AG09309 (cell line): Measurements from ENCODE around the gene GPR157.
A peak's percentile ranks its signal among the peaks of the same experiment; 100 is the strongest.

Experiments
- DNase-seq: peaks from one replicate; pipeline ENCODE4 v3.0.0-alpha.2; 2010; ENCODE audit warnings: low read depth
- H3K4me3 ChIP-seq: 2 replicates; pipeline ENCODE4 v1.5.1; 2011; ENCODE audit warnings: mild to moderate bottlenecking, low read depth, low read length, moderate library complexity; ENCODE audit not compliant: control insufficient read depth
- TF ChIP-seq, protein P1 (sequence below): IDR thresholded peaks from 2 replicates; pipeline ENCODE4 v1.5.1; 2011; ENCODE audit warnings: mild to moderate bottlenecking, low read depth, low read length, inconsistent platforms; ENCODE audit not compliant: insufficient read depth, control insufficient read depth; ENCODE audit errors: missing control alignments

Gene GPR157

DNA sequence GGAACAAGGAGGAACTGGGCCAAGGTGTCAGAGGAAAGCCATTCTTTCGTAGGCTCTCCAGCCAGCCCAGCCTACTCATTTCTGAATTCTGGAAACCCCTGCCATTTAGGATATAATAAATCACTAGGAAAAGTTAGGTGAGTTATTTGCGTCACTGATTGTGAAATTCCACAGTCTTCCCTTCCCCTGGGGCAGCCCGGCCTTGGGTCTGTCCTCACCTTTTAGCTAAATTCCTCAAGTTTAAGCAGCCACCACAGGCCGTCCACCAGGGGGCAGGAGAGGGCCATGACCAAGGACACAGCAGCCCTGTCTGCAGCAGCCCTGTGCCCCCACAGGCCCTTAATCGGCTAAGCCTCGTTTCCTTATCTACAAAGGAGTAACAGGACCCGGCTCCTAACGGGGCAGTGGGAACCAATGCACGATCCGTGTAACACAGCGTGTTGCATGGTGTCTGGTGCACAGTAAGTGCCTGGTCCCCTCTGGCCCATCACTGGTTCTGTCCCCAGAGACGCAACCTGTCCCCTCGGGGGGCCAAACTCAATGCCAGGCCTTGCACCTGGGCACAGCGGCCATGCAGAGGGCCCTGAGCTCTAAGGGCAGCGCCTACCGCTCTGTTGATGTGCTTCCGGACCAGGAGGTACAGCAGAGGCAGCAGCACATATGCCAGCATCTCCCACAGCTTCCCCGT lies 18.1 kb downstream of the GPR157 start:
- TF ChIP-seq, protein P1, sequence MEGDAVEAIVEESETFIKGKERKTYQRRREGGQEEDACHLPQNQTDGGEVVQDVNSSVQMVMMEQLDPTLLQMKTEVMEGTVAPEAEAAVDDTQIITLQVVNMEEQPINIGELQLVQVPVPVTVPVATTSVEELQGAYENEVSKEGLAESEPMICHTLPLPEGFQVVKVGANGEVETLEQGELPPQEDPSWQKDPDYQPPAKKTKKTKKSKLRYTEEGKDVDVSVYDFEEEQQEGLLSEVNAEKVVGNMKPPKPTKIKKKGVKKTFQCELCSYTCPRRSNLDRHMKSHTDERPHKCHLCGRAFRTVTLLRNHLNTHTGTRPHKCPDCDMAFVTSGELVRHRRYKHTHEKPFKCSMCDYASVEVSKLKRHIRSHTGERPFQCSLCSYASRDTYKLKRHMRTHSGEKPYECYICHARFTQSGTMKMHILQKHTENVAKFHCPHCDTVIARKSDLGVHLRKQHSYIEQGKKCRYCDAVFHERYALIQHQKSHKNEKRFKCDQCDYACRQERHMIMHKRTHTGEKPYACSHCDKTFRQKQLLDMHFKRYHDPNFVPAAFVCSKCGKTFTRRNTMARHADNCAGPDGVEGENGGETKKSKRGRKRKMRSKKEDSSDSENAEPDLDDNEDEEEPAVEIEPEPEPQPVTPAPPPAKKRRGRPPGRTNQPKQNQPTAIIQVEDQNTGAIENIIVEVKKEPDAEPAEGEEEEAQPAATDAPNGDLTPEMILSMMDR: peak; percentile 95
- no peak for DNase-seq
- H3K4me3 ChIP-seq: no peak overlapping the region

DNA sequence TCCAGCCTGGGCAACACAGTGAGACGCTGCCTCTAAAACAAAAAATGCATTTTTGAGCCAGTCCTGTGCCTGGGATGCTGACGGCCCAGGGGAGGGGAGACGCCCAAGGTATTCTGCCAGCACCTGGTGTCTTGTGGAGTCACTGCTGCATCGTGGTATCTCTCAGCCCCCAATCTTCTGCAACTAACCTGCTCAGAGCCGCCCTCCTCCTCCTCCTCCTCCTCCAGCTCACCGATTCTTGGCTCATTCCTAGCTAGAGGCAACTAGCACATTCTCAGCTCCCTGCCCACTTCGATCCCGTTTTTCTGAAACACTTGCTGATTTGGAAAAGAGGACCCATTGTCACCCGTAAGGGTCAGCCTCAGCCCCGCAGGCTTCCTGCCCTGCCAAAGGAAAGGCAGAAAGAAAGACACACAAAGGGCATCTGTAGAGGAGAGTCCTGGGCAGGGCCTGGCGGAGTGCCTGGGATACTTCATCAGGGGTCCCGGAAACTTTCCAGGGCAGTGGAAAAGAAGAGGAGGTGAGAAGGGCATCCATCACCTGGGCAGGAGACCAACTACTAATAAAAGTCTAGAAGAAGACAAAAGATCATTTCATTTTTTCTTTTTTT lies 20.7 kb downstream of the GPR157 start:
- H3K4me3 ChIP-seq: no peak overlapping the region
- DNase-seq: no peak
- TF ChIP-seq, protein P1: no peak

DNA sequence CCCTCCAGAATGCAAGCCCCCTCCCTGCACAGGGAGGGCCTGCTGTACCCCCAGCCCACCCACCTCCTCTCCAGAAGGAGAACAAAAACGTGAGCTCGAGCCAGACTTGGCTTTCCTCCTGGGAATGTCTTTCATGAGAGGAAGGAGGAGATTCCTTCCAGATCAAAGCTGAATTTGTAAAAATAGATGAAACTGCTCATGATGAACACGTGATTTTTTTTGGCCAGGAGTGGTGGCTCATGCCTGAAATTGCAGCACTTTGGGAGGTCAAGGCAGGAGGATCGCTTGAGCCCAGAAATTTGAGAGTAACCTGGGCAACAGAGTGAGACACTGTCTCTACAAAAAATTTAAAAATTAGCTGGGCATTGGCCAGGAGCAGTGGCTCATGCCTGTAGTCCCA lies 21.8 kb downstream of the GPR157 start:
- TF ChIP-seq, protein P1: no peak
- no peak for DNase-seq
- H3K4me3 ChIP-seq: no peak overlapping the region

GRCh38 chr1:9106286-9106685 lies 22.6 kb downstream of the GPR157 start:
- TF ChIP-seq, protein P1: no peak
- DNase-seq: no peak
- H3K4me3 ChIP-seq: no peak overlapping the region

DNA sequence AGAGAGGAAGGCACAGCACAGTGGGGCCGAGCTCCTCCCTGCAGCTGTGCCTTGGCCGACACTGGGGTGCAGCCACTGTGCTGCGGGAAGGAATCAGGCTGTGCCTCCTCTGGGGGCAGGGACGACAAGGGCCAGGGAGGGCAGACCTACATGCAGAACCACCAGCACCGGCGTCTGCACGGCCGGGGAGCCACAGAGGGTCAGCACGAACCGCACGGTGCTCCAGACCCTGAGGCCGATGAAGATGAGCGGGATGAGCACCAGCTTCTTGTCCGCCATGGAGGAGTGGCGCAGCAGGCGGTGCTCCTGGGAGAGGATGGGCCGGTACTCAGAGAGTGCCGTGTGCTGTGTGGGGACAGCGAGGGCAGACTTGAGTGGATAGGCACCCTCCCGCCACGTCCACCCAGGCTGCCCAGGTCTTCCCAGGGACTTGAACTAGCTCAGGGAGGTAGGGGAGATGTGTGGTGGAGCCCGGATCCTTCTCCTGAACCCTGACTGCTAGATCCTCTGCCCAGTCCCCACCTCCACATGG lies 23.5 kb downstream of the GPR157 start:
- DNase-seq: no peak
- TF ChIP-seq, protein P1: no peak

DNA sequence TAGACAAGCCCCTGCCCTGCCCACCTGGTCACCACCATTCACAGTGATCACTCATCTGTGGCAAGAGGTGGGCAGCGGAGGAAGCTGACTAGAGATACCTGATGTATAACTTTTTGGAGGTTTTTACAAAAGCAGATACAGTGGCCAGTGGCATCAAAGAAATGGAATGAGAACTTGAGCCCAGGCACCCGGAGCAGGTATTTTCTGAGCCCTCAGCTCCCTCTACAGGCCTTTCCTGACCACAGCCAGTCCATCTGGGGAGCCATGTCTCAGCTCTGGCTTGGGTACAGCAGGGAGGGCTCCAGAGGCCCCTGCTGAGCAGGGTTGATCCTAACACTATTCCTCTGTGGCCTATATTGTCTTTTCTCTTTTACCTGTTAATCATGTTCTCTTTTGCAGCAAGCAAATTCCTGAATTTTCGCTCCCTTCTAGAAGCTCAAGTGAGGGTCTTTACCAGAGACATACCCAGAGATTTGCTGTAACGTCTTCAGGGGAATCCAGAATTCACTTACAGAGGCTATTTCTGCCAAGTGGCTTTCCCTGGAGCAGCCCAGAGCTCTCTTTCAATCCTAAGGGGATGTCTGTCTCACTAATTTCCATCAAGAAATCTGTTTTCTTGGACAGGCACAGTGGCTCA lies 27.3 kb downstream of the GPR157 start:
- H3K4me3 ChIP-seq: no peak overlapping the region
- no peak for DNase-seq
- TF ChIP-seq, protein P1: peak; percentile 88

More for the DNA sequence above, 23.5 kb downstream of the GPR157 start:
- H3K4me3 ChIP-seq: no peak overlapping the region
